ENCODE results near the gene ITIH3.

DNA sequence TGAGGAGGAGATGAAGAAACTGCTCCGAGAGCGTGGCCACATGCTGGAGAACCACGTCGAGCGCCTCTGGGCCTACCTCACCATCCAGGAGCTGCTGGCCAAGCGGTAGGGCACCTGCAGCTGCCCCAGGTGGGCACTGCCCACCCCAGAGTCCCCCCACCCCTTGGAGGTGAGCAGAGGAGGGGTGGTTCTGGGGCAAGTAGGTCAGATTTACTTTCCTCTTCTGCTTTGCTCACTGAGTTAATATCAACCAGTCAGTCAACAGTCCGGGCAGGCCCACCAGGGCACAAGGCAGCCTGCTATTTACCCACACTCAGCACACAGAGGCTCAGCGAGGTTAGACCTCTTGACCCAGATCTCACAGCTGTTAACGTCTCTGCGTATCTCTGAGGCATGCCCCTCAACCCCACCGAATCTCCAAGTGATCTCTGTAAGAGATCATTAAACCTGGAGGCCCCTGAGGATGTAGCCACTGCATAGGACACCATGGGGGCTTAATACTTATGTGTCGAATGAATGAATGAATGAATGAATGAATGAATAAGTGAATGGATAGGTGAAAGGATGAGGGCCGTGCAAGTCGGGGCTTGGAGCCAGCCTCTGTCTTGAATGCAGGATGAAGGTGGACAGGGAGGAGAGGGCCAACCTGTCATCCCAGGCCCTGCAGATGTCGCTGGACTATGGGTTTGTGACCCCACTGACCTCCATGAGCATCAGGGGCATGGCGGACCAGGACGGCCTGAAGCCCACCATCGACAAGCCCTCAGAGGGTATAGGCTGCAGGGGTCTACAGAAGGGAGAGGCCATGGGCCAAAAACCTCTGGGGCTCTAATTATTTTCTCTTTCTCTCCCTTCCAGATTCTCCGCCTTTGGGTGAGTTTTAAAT, 8.0 kb upstream of the ITIH3 start:
- TF ChIP-seq, protein P1, sequence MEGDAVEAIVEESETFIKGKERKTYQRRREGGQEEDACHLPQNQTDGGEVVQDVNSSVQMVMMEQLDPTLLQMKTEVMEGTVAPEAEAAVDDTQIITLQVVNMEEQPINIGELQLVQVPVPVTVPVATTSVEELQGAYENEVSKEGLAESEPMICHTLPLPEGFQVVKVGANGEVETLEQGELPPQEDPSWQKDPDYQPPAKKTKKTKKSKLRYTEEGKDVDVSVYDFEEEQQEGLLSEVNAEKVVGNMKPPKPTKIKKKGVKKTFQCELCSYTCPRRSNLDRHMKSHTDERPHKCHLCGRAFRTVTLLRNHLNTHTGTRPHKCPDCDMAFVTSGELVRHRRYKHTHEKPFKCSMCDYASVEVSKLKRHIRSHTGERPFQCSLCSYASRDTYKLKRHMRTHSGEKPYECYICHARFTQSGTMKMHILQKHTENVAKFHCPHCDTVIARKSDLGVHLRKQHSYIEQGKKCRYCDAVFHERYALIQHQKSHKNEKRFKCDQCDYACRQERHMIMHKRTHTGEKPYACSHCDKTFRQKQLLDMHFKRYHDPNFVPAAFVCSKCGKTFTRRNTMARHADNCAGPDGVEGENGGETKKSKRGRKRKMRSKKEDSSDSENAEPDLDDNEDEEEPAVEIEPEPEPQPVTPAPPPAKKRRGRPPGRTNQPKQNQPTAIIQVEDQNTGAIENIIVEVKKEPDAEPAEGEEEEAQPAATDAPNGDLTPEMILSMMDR (IDR thresholded peaks at IDR 0.05): no peak
- TF ChIP-seq POLR2A (IDR thresholded peaks at IDR 0.05): no peak
